Rectal smooth muscle tissue (tissue), 1 donor: ENCODE results near the gene C10orf71.

Experiments
- H3K27ac ChIP-seq: one replicate; pipeline ENCODE4 v1.7.0; 2013; ENCODE audit warnings: low read depth, low read length, inconsistent platforms
- H3K27me3 ChIP-seq: one replicate; pipeline ENCODE4 v1.7.0; 2013; ENCODE audit warnings: low read length; ENCODE audit not compliant: control insufficient read depth, insufficient read depth
- H3K36me3 ChIP-seq: one replicate; pipeline ENCODE4 v1.7.0; 2013; ENCODE audit warnings: low read length; ENCODE audit not compliant: control insufficient read depth, insufficient read depth
- H3K4me1 ChIP-seq: one replicate; pipeline ENCODE4 v1.7.0; 2013; ENCODE audit warnings: low read length; ENCODE audit not compliant: control insufficient read depth, insufficient read depth
- H3K4me3 ChIP-seq: one replicate; pipeline ENCODE4 v1.7.0; 2013; ENCODE audit warnings: low read length
- H3K9ac ChIP-seq: one replicate; pipeline ENCODE4 v1.7.0; 2013; ENCODE audit warnings: low read length

Gene C10orf71

DNA sequence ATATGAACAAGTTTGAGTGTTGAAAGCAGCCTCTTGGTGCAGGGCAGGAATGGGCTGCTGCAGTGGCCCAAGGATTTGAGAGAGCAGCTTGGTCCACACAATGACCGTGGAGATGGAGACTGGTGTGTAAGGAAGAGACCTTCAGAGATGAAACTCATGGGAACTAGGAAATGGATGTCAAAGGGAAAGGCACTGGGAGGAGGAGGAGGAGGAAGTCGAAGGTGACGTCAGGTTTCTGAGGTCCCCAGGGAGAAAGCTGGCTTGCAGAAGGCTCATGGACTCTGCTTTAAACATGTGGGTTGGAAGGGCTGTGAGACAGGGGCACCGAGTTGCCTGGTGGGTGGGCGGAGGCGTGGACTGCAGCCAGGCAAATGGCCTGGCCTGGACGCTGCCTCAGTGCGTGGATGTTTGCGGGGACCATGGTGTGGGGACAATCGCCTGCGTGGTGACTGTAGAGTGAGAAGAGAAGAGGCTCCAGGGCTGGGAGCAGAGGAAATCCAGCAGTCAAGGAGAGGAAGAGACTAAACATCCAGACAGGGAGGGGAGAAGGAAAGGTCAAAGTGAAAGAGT is 14.6 kb downstream of the C10orf71 start:
- Histone ChIP-seq H3K27ac (no peak overlapping the region), H3K4me3 (no peak overlapping the region), H3K9ac (no peak overlapping the region), H3K27me3 (no peaks in the 10 kb centered on the region), H3K36me3 (no peaks in the 10 kb centered on the region), H3K4me1 (no peaks in the 10 kb centered on the region)

- no peak overlapping the region for H3K27ac ChIP-seq
- H3K4me1 ChIP-seq: no peaks in the 10 kb centered on the region
- H3K4me3 ChIP-seq: no peak overlapping the region
- H3K36me3 ChIP-seq: no peaks in the 10 kb centered on the region
- no peak overlapping the region for H3K9ac ChIP-seq
- H3K27me3 ChIP-seq: no peaks in the 10 kb centered on the region
Measured at GRCh38 chr10:49314806-49315205, 15.8 kb downstream of the C10orf71 start.

DNA sequence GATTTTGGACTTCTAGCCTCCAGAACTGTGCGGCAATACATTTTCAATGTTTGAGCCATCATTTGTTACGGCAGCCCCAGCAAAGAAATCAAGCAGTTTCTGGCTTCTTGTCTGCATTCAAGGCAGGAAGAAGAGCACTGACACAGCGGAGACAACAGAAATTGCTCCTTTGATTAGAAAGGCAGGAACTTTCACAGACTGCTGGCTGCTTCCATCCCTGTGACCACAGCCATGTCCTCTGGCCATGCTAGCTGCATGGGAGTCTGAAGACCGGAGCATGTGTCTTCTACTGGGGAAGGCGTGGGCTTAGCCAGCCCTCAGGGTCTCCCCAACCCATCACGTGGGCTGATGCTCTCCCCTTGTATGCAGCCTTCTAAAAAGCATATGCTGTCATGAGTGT is 19.1 kb downstream of the C10orf71 start:
- Histone ChIP-seq H3K9ac (no peak overlapping the region), H3K4me1 (no peaks in the 10 kb centered on the region), H3K36me3 (no peaks in the 10 kb centered on the region), H3K4me3 (no peak overlapping the region), H3K27ac (no peak overlapping the region), H3K27me3 (no peaks in the 10 kb centered on the region)

DNA sequence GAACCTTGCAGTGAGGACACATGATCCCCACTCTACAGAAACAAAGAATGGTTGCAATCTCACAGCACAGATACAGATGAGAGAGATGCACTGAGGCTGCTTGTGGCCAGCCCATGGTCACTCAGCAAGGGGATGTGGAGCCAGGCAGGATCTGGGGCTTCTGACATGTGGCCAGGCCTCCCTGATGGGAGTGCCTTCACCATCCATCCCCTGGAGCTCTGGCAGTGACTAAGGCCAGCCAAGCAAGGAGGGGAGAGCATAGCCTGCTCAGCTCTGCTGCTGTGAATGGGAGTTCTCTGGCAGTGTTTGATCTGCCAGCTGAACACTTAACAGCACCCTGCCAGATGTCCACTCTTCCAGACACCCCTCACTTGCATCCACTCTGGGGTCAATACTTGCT is 19.8 kb downstream of the C10orf71 start:
- H3K4me1 ChIP-seq: no peaks in the 10 kb centered on the region
- H3K9ac ChIP-seq: no peak overlapping the region
- no peaks in the 10 kb centered on the region for H3K36me3 ChIP-seq
- no peaks in the 10 kb centered on the region for H3K27me3 ChIP-seq
- no peak overlapping the region for H3K4me3 ChIP-seq
- H3K27ac ChIP-seq: no peak overlapping the region

DNA sequence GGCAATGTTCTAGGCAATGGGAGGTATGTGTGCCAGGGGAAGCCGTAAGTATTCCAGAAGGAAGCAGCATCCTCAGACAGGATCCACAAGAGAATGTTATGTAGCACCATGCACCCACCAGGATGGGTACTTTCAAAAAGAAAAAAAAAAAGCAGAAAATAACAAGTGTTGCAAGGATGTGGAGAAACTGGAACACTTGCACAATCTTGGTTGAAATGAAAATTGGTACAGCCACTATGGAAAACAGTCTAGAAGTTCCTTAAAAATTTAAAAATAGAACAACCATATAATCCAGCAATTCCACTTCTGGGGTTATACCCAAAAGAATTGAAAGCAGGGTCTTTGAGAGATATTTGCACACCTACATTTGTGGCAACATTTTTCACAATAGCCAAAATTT is 20.2 kb downstream of the C10orf71 start:
- Histone ChIP-seq H3K9ac (no peak overlapping the region), H3K36me3 (no peaks in the 10 kb centered on the region), H3K27me3 (no peaks in the 10 kb centered on the region), H3K4me1 (no peaks in the 10 kb centered on the region), H3K27ac (no peak overlapping the region), H3K4me3 (no peak overlapping the region)

- H3K27me3 ChIP-seq: no peaks in the 10 kb centered on the region
- H3K4me3 ChIP-seq: no peak overlapping the region
Measured at GRCh38 chr10:49320191-49320590, 21.2 kb downstream of the C10orf71 start.

DNA sequence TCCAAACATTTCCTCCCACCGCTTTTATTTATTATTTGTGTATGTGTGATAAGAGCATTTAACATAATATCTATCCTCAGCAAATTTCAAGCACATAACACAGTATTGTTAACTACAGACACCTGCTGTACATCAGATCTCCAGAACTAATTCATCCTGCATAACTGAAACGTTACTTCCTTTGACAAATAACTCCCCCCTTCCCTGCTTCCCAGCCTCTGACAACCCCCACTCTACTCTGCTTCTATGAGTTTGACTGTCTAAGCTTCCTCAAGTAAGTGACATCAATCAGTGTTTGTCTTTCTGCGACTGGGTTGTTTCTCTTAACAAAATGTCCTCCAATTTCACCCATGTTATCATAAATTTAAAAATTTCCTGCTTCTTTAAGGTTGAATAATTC is 22.1 kb downstream of the C10orf71 start:
- no peak overlapping the region for H3K27ac ChIP-seq
- H3K4me1 ChIP-seq: no peaks in the 10 kb centered on the region
- H3K36me3 ChIP-seq: no peaks in the 10 kb centered on the region
- no peaks in the 10 kb centered on the region for H3K27me3 ChIP-seq
- no peak overlapping the region for H3K9ac ChIP-seq
- H3K4me3 ChIP-seq: no peak overlapping the region

More at GRCh38 chr10:49320191-49320590, 21.2 kb downstream of the C10orf71 start:
- H3K36me3 ChIP-seq: no peaks in the 10 kb centered on the region
- no peak overlapping the region for H3K27ac ChIP-seq
- no peaks in the 10 kb centered on the region for H3K4me1 ChIP-seq
- no peak overlapping the region for H3K9ac ChIP-seq

DNA sequence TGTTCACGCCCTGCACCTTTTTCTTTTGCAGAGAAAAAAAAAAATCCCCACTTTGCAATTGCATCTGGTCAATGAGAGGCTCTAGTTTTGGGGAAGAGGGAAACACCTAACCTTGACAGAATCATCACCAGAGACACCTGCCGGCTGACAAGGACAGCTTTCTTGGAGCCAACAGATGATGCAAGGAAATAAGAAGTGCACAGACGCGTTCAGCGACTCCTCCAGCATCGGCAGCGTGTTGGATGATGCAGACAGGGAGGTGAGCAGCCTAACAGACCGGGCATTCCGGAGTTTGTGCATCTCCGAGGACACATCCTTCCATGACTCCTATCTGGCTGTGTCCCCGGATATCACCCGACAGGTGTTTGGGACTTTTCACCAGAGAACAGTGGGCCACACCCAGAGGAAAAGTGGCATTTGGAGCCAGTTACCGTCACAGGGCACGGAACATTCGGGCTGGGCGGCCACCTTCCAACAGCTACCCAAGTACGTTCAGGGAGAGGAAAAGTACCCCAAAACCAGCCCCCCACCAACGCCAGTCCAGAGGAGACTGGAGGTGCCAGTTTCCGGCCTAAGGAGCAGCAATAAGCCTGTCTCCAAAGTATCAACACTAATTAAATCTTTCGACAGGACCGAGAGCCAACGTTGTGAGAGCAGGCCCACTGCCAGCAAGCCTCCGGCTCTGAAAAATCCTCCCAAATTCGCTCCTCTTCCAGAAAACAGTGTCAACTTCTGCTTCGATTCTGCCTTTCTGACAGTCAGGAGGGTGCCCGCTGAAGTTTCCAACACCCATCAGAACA is 23.6 kb downstream of the C10orf71 start:
- no peaks in the 10 kb centered on the region for H3K4me1 ChIP-seq
- no peak overlapping the region for H3K27ac ChIP-seq
- H3K9ac ChIP-seq: no peak overlapping the region
- H3K4me3 ChIP-seq: no peak overlapping the region
- no peaks in the 10 kb centered on the region for H3K27me3 ChIP-seq
- H3K36me3 ChIP-seq: no peaks in the 10 kb centered on the region

DNA sequence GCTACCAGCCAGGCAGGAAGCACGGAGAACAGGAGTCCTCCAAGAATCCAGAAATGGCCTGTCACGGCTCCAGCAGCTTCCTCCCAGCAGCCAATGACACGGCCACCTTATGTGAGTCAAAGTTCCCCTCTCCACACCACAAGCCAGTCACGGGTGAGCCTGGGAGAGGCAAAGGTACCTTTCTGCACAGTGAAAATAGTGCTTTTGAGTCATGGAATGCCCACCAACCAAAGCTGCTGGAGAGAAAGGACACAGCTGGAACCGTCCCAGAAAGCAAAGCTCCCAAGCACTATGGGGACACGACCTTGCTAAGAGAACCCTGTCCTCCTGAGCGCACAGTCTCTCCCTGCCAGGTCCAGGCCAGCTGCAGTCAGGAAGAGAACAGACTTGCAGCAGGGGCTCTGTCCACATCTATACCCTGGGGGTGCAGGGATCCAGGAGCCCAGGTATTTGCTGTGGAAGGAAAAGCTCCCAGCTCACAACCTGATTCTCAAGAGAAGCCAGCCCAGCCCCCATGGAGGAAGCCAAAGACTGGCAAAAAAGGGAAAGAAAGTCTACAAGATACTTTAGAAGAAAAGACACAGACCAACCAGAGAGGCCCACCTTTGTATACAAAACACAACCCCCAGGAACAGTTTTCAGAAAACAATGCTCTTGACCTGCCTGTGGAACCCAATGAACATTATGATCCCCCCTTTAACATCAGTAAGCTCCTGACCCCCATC is 24.4 kb downstream of the C10orf71 start:
- Histone ChIP-seq H3K27me3 (no peaks in the 10 kb centered on the region), H3K4me1 (no peaks in the 10 kb centered on the region), H3K9ac (no peak overlapping the region), H3K27ac (no peak overlapping the region), H3K36me3 (no peaks in the 10 kb centered on the region), H3K4me3 (no peak overlapping the region)

DNA sequence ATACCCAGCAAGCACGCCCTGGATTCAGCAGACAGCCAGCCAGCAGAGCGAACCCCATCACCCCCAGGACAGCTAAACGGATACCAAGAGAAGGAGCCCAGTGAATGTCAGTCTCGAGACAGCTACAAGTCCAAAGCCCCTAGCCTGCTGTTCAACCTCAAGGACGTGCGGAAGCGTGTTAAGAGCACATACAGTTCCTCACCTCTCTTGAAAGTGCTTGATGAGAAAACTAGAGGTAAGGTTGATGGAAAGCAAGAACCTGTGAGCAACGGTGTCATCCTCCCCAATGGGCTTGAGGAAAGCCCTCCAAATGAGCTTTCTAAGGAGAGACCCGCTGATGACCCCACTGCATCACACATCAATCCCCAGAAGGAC is 24.9 kb downstream of the C10orf71 start:
- H3K4me3 ChIP-seq: no peak overlapping the region
- H3K27me3 ChIP-seq: no peaks in the 10 kb centered on the region
- H3K27ac ChIP-seq: no peak overlapping the region
- H3K4me1 ChIP-seq: no peaks in the 10 kb centered on the region
- H3K36me3 ChIP-seq: no peaks in the 10 kb centered on the region
- H3K9ac ChIP-seq: no peak overlapping the region

DNA sequence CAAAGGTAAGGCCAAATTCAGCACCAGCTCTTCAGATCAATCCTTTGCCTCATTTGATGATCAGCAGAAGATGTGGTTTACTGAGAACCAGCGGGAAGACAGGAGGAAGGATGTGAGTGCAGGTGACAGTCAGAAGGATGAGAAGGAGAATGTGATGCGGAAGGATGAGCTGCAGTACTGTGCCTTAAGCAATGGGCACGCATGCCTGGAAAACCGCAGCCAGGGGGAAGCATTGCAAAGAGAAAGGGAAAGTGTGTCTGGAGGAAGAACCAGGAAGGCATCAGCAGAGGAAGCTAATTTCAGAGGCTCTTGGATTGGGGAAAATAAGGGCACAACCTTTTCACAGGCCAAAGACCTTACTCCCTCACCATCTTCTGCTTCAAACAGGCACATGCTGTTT is 25.7 kb downstream of the C10orf71 start:
- no peak overlapping the region for H3K9ac ChIP-seq
- H3K27ac ChIP-seq: no peak overlapping the region
- H3K4me3 ChIP-seq: no peak overlapping the region
- peaks cover 3% of the 10 kb centered on the region for H3K27me3 ChIP-seq
- no peaks in the 10 kb centered on the region for H3K4me1 ChIP-seq
- H3K36me3 ChIP-seq: no peaks in the 10 kb centered on the region

- H3K9ac ChIP-seq: no peak overlapping the region
- H3K27me3 ChIP-seq: peaks cover 3% of the 10 kb centered on the region
- no peak overlapping the region for H3K27ac ChIP-seq
- no peaks in the 10 kb centered on the region for H3K36me3 ChIP-seq
- no peak overlapping the region for H3K4me3 ChIP-seq
- no peaks in the 10 kb centered on the region for H3K4me1 ChIP-seq
Measured at GRCh38 chr10:49325131-49325915, 26.4 kb downstream of the C10orf71 start.
